Loucy (cell line): ENCODE data around the gene CTSG.

Experiments used
- H2AFZ ChIP-seq: fragments of 200-600 bp; sonication (generic); 2 replicates; pipeline ENCODE4 v1.6.0; 2016; ENCODE audit warnings: antibody characterized with exemption, mild to moderate bottlenecking, low read length, moderate library complexity
- H3F3A ChIP-seq: fragments of 200-600 bp; 2 replicates; pipeline ENCODE4 v1.6.0; 2016; ENCODE audit warnings: antibody characterized with exemption, low read depth, mild to moderate bottlenecking
- H3K27me3 ChIP-seq: fragments of 200-600 bp; sonication (generic); 2 replicates; pipeline ENCODE4 v1.6.1; 2014; ENCODE audit warnings: low read length, mild to moderate bottlenecking; ENCODE audit not compliant: insufficient read depth, poor library complexity, severe bottlenecking
- H3K36me3 ChIP-seq: fragments of 200-600 bp; sonication (generic); 2 replicates; pipeline ENCODE4 v1.6.1; 2016; ENCODE audit warnings: low read length; ENCODE audit not compliant: insufficient read depth
- H3K4me1 ChIP-seq: fragments of 200-600 bp; sonication (generic); 2 replicates; pipeline ENCODE4 v1.5.1; 2014; ENCODE audit warnings: low read length, mild to moderate bottlenecking; ENCODE audit not compliant: insufficient read depth, poor library complexity, severe bottlenecking
- H3K4me2 ChIP-seq: fragments of 200-600 bp; sonication (generic); 2 replicates; pipeline ENCODE4 v1.6.0; 2014; ENCODE audit warnings: antibody characterized with exemption, low read length, low read depth, mild to moderate bottlenecking; ENCODE audit not compliant: poor library complexity, severe bottlenecking
- H3K4me3 ChIP-seq: fragments of 200-600 bp; sonication (generic); 2 replicates; pipeline ENCODE4 v1.5.1; 2014; ENCODE audit warnings: low read length, mild to moderate bottlenecking, mixed read lengths; ENCODE audit not compliant: poor library complexity, severe bottlenecking
- H3K79me2 ChIP-seq: fragments of 200-600 bp; sonication (generic); 2 replicates; pipeline ENCODE4 v1.6.1; 2014; ENCODE audit warnings: low read length; ENCODE audit not compliant: insufficient read depth
- H3K9ac ChIP-seq: fragments of 200-600 bp; sonication (generic); 2 replicates; pipeline ENCODE4 v1.6.0; 2014; ENCODE audit warnings: mild to moderate bottlenecking, low read depth, low read length, moderate library complexity; ENCODE audit not compliant: poor library complexity, severe bottlenecking
- H3K9me2 ChIP-seq: fragments of 200-600 bp; sonication (generic); replicated peaks from 2 replicates; pipeline ENCODE4 v1.6.1; 2016; ENCODE audit warnings: low read depth, low read length, mixed read lengths
- H3K9me3 ChIP-seq: fragments of 200-600 bp; sonication (generic); 2 replicates; pipeline ENCODE4 v1.6.1; 2014; ENCODE audit warnings: mild to moderate bottlenecking, antibody characterized with exemption, low read length, low read depth; ENCODE audit not compliant: insufficient read depth
- H4K20me1 ChIP-seq: fragments of 200-600 bp; sonication (generic); 2 replicates; pipeline ENCODE4 v1.6.0; 2014; ENCODE audit warnings: antibody characterized with exemption, low read length, mild to moderate bottlenecking; ENCODE audit not compliant: insufficient read depth, poor library complexity, severe bottlenecking
- EZH2phosphoT487 ChIP-seq: fragments of 200-600 bp; IDR thresholded peaks from 2 replicates; pipeline ENCODE4 v1.6.1; 2018; ENCODE audit warnings: antibody characterized with exemption, mild to moderate bottlenecking, moderate library complexity, borderline replicate concordance
- TF ChIP-seq, protein P1 (sequence below): fragments of 200-600 bp; sonication (generic); conservative IDR thresholded peaks from 2 replicates; pipeline ENCODE4 v1.5.1; 2014; ENCODE audit warnings: mild to moderate bottlenecking, antibody characterized with exemption, low read length

Gene CTSG

GRCh38 chr14:24578558-24578957 lies 2.5 kb upstream of the CTSG start:
- Histone ChIP-seq H3K9me3 (peaks cover 3% of the 10 kb centered on the region; the same call in 1 of the 2 replicates), H3K4me3 (no peak overlapping the region), H3K9ac (no peak overlapping the region), H3K27me3 (no peaks in the 10 kb centered on the region), H3K9me2 (no peaks in the 10 kb centered on the region), H3K4me2 (no peak overlapping the region), H2AFZ (no peak overlapping the region), H3K79me2 (peaks cover 35% of the 10 kb centered on the region), H3F3A (no peaks in the 10 kb centered on the region), H3K36me3 (no peaks in the 10 kb centered on the region), H3K4me1 (peaks cover 54% of the 10 kb centered on the region), H4K20me1 (peaks cover 6% of the 10 kb centered on the region)
- TF ChIP-seq, protein P1, sequence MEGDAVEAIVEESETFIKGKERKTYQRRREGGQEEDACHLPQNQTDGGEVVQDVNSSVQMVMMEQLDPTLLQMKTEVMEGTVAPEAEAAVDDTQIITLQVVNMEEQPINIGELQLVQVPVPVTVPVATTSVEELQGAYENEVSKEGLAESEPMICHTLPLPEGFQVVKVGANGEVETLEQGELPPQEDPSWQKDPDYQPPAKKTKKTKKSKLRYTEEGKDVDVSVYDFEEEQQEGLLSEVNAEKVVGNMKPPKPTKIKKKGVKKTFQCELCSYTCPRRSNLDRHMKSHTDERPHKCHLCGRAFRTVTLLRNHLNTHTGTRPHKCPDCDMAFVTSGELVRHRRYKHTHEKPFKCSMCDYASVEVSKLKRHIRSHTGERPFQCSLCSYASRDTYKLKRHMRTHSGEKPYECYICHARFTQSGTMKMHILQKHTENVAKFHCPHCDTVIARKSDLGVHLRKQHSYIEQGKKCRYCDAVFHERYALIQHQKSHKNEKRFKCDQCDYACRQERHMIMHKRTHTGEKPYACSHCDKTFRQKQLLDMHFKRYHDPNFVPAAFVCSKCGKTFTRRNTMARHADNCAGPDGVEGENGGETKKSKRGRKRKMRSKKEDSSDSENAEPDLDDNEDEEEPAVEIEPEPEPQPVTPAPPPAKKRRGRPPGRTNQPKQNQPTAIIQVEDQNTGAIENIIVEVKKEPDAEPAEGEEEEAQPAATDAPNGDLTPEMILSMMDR: no peak
- TF ChIP-seq EZH2phosphoT487: no peak

DNA sequence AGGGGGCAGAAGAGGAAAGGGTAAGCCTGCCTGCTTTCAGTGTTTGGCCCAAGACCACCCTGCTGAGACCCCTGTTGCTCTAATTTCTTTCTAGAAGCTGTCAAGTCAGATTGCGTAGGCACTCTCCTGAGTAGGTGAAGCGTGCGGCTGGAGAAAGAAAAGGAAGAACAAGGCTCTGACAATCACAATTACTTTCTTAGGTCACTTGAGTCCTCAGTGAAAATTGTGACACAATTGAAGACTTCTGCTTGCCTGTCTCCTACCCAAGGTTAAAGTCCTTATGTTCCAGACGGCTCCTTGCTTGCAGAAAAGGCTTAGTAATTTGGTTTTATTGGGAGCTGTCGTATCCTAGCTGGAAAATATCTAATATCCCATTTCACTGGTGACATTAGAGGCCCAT lies 721 bp upstream of the CTSG start:
- no peak for TF ChIP-seq EZH2phosphoT487
- TF ChIP-seq, protein P1: no peak
- Histone ChIP-seq H3K4me3 (peak overlapping the region; percentile 84), H3K4me2 (peak overlapping the region; percentile 93), H3F3A (peaks cover 4% of the 10 kb centered on the region; the same call in 1 of the 2 replicates), H2AFZ (no peak overlapping the region), H3K9me3 (no peaks in the 10 kb centered on the region), H3K4me1 (peaks cover 60% of the 10 kb centered on the region), H3K9me2 (no peaks in the 10 kb centered on the region), H4K20me1 (peaks cover 6% of the 10 kb centered on the region), H3K79me2 (peaks cover 36% of the 10 kb centered on the region), H3K27me3 (no peaks in the 10 kb centered on the region), H3K9ac (peak overlapping the region; percentile 91), H3K36me3 (no peaks in the 10 kb centered on the region)

DNA sequence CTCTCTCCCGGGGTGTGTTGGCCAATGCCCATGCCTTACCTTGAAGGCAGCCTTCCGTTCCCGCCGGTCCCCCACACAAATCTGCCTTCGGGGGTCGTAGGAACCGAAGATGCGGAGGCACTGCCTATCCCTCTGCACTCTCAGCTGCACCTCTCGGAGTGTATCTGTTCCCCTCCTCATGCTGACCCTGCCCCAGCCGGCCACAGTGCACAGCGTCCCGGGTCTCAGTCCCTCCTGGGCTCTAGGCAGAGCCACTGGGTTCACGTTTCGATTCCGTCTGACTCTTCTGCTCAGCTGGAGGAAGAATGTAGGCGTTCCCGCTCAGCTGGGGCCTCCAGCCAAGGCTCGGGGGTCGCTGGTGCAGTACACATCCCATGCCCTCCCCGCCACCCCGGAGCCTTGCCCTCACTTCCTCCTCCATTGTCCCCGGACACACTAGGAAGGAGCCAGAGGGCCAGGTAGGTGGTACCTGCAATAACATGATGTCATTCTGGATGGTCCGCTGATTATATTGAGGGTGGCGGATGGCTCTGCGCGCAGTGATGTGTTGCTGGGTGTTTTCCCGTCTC lies 1.8 kb downstream of the CTSG start:
- peaks cover 10% of the 10 kb centered on the region; the same call in 1 of the 2 replicates for H3F3A ChIP-seq
- no peaks in the 10 kb centered on the region for H3K27me3 ChIP-seq
- H4K20me1 ChIP-seq: peaks cover 6% of the 10 kb centered on the region
- peaks cover 68% of the 10 kb centered on the region for H3K4me1 ChIP-seq
- no peak overlapping the region for H2AFZ ChIP-seq
- TF ChIP-seq EZH2phosphoT487: no peak
- TF ChIP-seq, protein P1: no peak
- H3K4me3 ChIP-seq: peak overlapping the region; percentile 84
- H3K36me3 ChIP-seq: no peaks in the 10 kb centered on the region
- peak overlapping the region; percentile 91 for H3K9ac ChIP-seq
- H3K4me2 ChIP-seq: peak overlapping the region; percentile 93
- H3K79me2 ChIP-seq: peaks cover 36% of the 10 kb centered on the region
- H3K9me2 ChIP-seq: no peaks in the 10 kb centered on the region
- H3K9me3 ChIP-seq: no peaks in the 10 kb centered on the region
